Panc1 (cell line): Measurements from ENCODE around the gene EFCC1. TPM values are rescaled to one million over a fixed set of nuclear protein-coding genes. Genes with fewer than 3 reads are reported as not detected.

Experiments used
- ATAC-seq: fragments of 200-7000 bp; cut with Tn5 transposase; 2 replicates; pipeline ENCODE4 v1.9.1; 2020; ENCODE audit warnings: mild to moderate bottlenecking, moderate library complexity
- BruUV-seq: library from RNA; stranded (reverse); fragments of 400-500 nt; replicated peaks from 2 replicates; lab custom pipeline; 2021; lab: Mats Ljungman, UMichigan
- CTCF ChIA-PET: fragments of 300-600 bp; sonication (Branson Sonifier 250); formaldehyde crosslinking; loops from one replicate; lab custom pipeline; 2022; ENCODE audit warnings: antibody characterized with exemption; lab: Charles Lee
- POLR2A ChIA-PET: fragments of 300-600 bp; sonication (Branson Sonifier 250); formaldehyde crosslinking; loops from one replicate; lab custom pipeline; 2022; ENCODE audit warnings: antibody characterized with exemption; lab: Charles Lee
- DNase-seq: peaks from one replicate; pipeline ENCODE4 v3.0.0-alpha.2; 2010; ENCODE audit warnings: low read depth, low spot score
- H3K27ac ChIP-seq: 2 replicates; pipeline ENCODE4 v1.5.1; 2011; ENCODE audit warnings: mild to moderate bottlenecking, low read length, inconsistent platforms
- H3K27me3 ChIP-seq: fragments of 200-500 bp; sonication (Bioruptor generic); 2 replicates; pipeline ENCODE4 v1.6.0; 2014; ENCODE audit warnings: low read length, inconsistent platforms; ENCODE audit not compliant: control insufficient read depth, insufficient read depth
- H3K36me3 ChIP-seq: fragments of 200-500 bp; sonication (Bioruptor generic); 2 replicates; pipeline ENCODE4 v1.5.1; 2014; ENCODE audit warnings: inconsistent platforms, mild to moderate bottlenecking, low read length, moderate library complexity; ENCODE audit not compliant: control insufficient read depth, insufficient read depth
- H3K4me1 ChIP-seq: 2 replicates; pipeline ENCODE4 v1.5.1; 2011; ENCODE audit warnings: inconsistent platforms, mild to moderate bottlenecking, low read length, moderate library complexity; ENCODE audit not compliant: control insufficient read depth, insufficient read depth
- H3K4me3 ChIP-seq, 2 experiments: 2 replicates each; pipeline ENCODE4 v1.5.1; 2011 to 2012; ENCODE audit warnings: low read depth in 2 of 2, low read length in 2 of 2, mild to moderate bottlenecking in 2 of 2, inconsistent platforms in 1 of 2, moderate library complexity in 1 of 2
- H3K9me3 ChIP-seq: fragments of 200-500 bp; sonication (Bioruptor generic); 2 replicates; pipeline ENCODE4 v1.5.1; 2014; ENCODE audit warnings: low read depth, mild to moderate bottlenecking, inconsistent platforms, low read length, moderate library complexity; ENCODE audit not compliant: control insufficient read depth, insufficient read depth
- CTCF ChIP-seq: fragments of 450-650 bp; IDR thresholded peaks from 2 replicates; pipeline ENCODE4 v1.5.1; 2017; ENCODE audit warnings: mild to moderate bottlenecking
- POLR2AphosphoS5 ChIP-seq: IDR thresholded peaks from 2 replicates; pipeline ENCODE4 v1.6.1; 2012; ENCODE audit warnings: mild to moderate bottlenecking, low read depth, low read length, moderate library complexity
- REST ChIP-seq, 2 experiments: IDR thresholded peaks; 2 replicates each; pipeline ENCODE4 v1.6.1; 2011 to 2012; ENCODE audit warnings: low read depth in 2 of 2, control low read depth in 1 of 2, low read length in 1 of 2, mild to moderate bottlenecking in 1 of 2, moderate library complexity in 1 of 2; ENCODE audit not compliant: insufficient read depth in 1 of 2
- SIN3A ChIP-seq: IDR thresholded peaks from 2 replicates; pipeline ENCODE4 v1.6.1; 2012; ENCODE audit warnings: low read depth, mild to moderate bottlenecking, low read length, moderate library complexity, borderline replicate concordance; ENCODE audit not compliant: insufficient read depth
- TCF7L2 ChIP-seq: IDR thresholded peaks from 2 replicates; pipeline ENCODE4 v1.6.1; 2011; ENCODE audit warnings: mild to moderate bottlenecking, low read depth, low read length, inconsistent platforms
- in situ Hi-C: cut with HindIII; loops from 2 replicates; pipeline ENCODE4 v1.10.0; 2016; ENCODE audit warnings: low sequenced_read_pairs, low pct_unique_long_range_greater_than_20kb
- intact Hi-C: fragments of 100-400 bp; cut with micrococcal nuclease; formaldehyde crosslinking; loops from one replicate; pipeline ENCODE4 v1.10.0; 2022; ENCODE audit not compliant: unreplicated experiment
- total RNA-seq: library from RNA; stranded (reverse); gene quantifications from one replicate; pipeline ENCODE4 v1.2.1, GENCODE V29; 2021; ENCODE audit not compliant: unreplicated experiment

Gene EFCC1
- total RNA-seq, 1 experiment from 2014 or later: 0.15 TPM

- CTCF ChIA-PET: interaction anchor here (0.6 to 3.2 kb wide), 4 partner anchors 12 to 81 kb away, joined by 3 to 11 read pairs (median 4); no protein-coding TSS in a partner anchor
- no TSS peak for BruUV-seq
These were observed 49.6 kb downstream of the EFCC1 start for GRCh38 chr3:129050556-129051295.

GRCh38 chr3:129051871-129052340, 50.8 kb downstream of the EFCC1 start:
- no peaks in the 10 kb centered on the region for H3K9me3 ChIP-seq
- no TSS peak for BruUV-seq
- ATAC-seq: peak; percentile 17; the same call in 1 of the 2 replicates
- H3K4me1 ChIP-seq: peaks cover 33% of the 10 kb centered on the region
- no peak overlapping the region for H3K27ac ChIP-seq
- POLR2A ChIA-PET: interaction anchor here (0.8 kb wide), 1 partner anchor 15 kb away, joined by 4 read pairs; no protein-coding TSS in a partner anchor
- TF ChIP-seq TCF7L2 (peak; percentile 94), CTCF (no peak)
- no peaks in the 10 kb centered on the region for H3K36me3 ChIP-seq
- CTCF ChIA-PET: interaction anchor here (0.6 to 3.2 kb wide), 9 partner anchors 11 to 82 kb away, joined by 3 to 23 read pairs (median 5); no protein-coding TSS in a partner anchor
- no peak for DNase-seq
- no peaks in the 10 kb centered on the region for H3K27me3 ChIP-seq
- H3K4me3 ChIP-seq: no peak overlapping the region
- intact Hi-C loops (no loop called here), in situ Hi-C loops (no loop called here)

More at GRCh38 chr3:129050556-129051295, 49.6 kb downstream of the EFCC1 start:
- Histone ChIP-seq H3K4me1 (peaks cover 30% of the 10 kb centered on the region), H3K27ac (no peak overlapping the region), H3K27me3 (no peaks in the 10 kb centered on the region), H3K4me3 (no peak overlapping the region), H3K36me3 (no peaks in the 10 kb centered on the region), H3K9me3 (no peaks in the 10 kb centered on the region)
- in situ Hi-C loops: no loop called here
- DNase-seq (no peak), ATAC-seq (no peak)
- intact Hi-C loops: no loop called here
- POLR2A ChIA-PET: interaction anchor here (0.7 kb wide), 1 partner anchor 171 kb away, joined by 5 read pairs; the partner anchor contains the start of gene ACAD9
- TF ChIP-seq REST (IDR thresholded peaks at IDR 0.05; ENCODE audit: insufficient read depth in 1 of 2, low read depth in 2 of 2, low read length in 1 of 2) (no peak), TCF7L2 (no peak)

- Histone ChIP-seq H3K4me1 (peaks cover 33% of the 10 kb centered on the region), H3K27me3 (no peaks in the 10 kb centered on the region), H3K36me3 (no peaks in the 10 kb centered on the region), H3K27ac (no peak overlapping the region), H3K4me3 (no peak overlapping the region), H3K9me3 (no peaks in the 10 kb centered on the region)
- TF ChIP-seq REST (IDR thresholded peaks at IDR 0.05; ENCODE audit: insufficient read depth in 1 of 2, low read depth in 2 of 2, low read length in 1 of 2): no peak
- TF ChIP-seq TCF7L2: no peak
- TF ChIP-seq SIN3A: no peak
- no peak for TF ChIP-seq CTCF
- TF ChIP-seq POLR2AphosphoS5: no peak
- DNase-seq (no peak), ATAC-seq (no peak)
- in situ Hi-C loops (no loop called here), intact Hi-C loops (no loop called here)
- POLR2A ChIA-PET: interaction anchor here (0.6 to 0.8 kb wide), 2 partner anchors 16 to 981 kb away, joined by 3 to 4 read pairs; no protein-coding TSS in a partner anchor
- no TSS peak for BruUV-seq
- CTCF ChIA-PET: interaction anchor here (0.9 to 3.2 kb wide), 8 partner anchors 14 to 193 kb away, joined by 3 to 23 read pairs (median 8); partner anchors contain the start of gene CFAP92
These were observed 51.6 kb downstream of the EFCC1 start for GRCh38 chr3:129052675-129053074.
